ENCODE data around the gene ANKMY1. TPM values are rescaled to one million over a fixed set of nuclear protein-coding genes. Genes with fewer than 3 reads are reported as not detected.

The ANKMY1 gene
- total and polyA plus RNA-seq, 2 experiments from 2014 or later, result 2.3 to 8.9 TPM

- no peaks in the 10 kb centered on the region for H3K9me3 Mint-ChIP-seq
- H3K27ac Mint-ChIP-seq, result no peak overlapping the region
- no peak for ATAC-seq
- no peaks in the 10 kb centered on the region for H3K4me1 ChIP-seq (ENCODE audit: insufficient read depth)
- no peaks in the 10 kb centered on the region for H3K36me3 Mint-ChIP-seq (ENCODE audit: low read depth)
- no peak overlapping the region for H3K4me2 ChIP-seq
- DNase-seq (ENCODE audit: low spot score), result no peak
- no peak overlapping the region for H3K27ac ChIP-seq (ENCODE audit: low read depth)
- H3K27me3 ChIP-seq (ENCODE audit: insufficient read depth), result no peaks in the 10 kb centered on the region
- no peak for TF ChIP-seq NANOG (IDR thresholded peaks at IDR 0.05; ENCODE audit: borderline replicate concordance)
- TF ChIP-seq, protein P1, sequence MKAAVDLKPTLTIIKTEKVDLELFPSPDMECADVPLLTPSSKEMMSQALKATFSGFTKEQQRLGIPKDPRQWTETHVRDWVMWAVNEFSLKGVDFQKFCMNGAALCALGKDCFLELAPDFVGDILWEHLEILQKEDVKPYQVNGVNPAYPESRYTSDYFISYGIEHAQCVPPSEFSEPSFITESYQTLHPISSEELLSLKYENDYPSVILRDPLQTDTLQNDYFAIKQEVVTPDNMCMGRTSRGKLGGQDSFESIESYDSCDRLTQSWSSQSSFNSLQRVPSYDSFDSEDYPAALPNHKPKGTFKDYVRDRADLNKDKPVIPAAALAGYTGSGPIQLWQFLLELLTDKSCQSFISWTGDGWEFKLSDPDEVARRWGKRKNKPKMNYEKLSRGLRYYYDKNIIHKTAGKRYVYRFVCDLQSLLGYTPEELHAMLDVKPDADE (IDR thresholded peaks at IDR 0.05), result no peak
- TF ChIP-seq REST (IDR thresholded peaks at IDR 0.05; ENCODE audit: unreplicated experiment), result no peak
- TF ChIP-seq POLR2AphosphoS5 (IDR thresholded peaks at IDR 0.05; ENCODE audit: low read depth), result no peak
- TF ChIP-seq ZNF114 (CRISPR knock-in tag; IDR thresholded peaks at IDR 0.05), result no peak
- no peak for TF ChIP-seq STAT1 (IDR thresholded peaks at IDR 0.05; ENCODE audit: unreplicated experiment)
- no peak for TF ChIP-seq JUNB (IDR thresholded peaks at IDR 0.05; ENCODE audit: unreplicated experiment)
- no peak for TF ChIP-seq ZNF331 (CRISPR knock-in tag; IDR thresholded peaks at IDR 0.05; ENCODE audit: low read depth)
- H3K27me3 Mint-ChIP-seq (ENCODE audit: insufficient read depth, low read depth, poor library complexity), result peaks cover 13% of the 10 kb centered on the region
- no peak overlapping the region for H2AFZ ChIP-seq
- no peak overlapping the region for H3K4me3 Mint-ChIP-seq
- H4K20me1 ChIP-seq (replicated peaks; ENCODE audit: insufficient read depth), result no peaks in the 10 kb centered on the region
- H3K4me1 Mint-ChIP-seq, result no peaks in the 10 kb centered on the region; the same call in 2 of the 3 replicates
- H3K36me3 ChIP-seq (ENCODE audit: insufficient read depth), result no peaks in the 10 kb centered on the region
- 0 out of 2 replicates have a peak, but pooled peaks cover 4% of the 10 kb centered on the region for H3K9me2 ChIP-seq (ENCODE audit: insufficient read depth)
- H3K79me2 ChIP-seq (replicated peaks; ENCODE audit: insufficient read depth), result no peaks in the 10 kb centered on the region
- H3F3A ChIP-seq (replicated peaks; ENCODE audit: low read depth), result no peaks in the 10 kb centered on the region
- H3K4me3 ChIP-seq, result no peak overlapping the region
Observed at GRCh38 chr2:240510513-240511210, 47.1 kb downstream of the ANKMY1 start.

GRCh38 chr2:240509667-240510512, 47.9 kb downstream of the ANKMY1 start:
- Mint-ChIP-seq H3K4me1 (no peaks in the 10 kb centered on the region; the same call in 2 of the 3 replicates), H3K36me3 (ENCODE audit: low read depth) (no peaks in the 10 kb centered on the region), H3K27me3 (ENCODE audit: insufficient read depth, low read depth, poor library complexity) (peaks cover 13% of the 10 kb centered on the region), H3K27ac (no peak overlapping the region), H3K4me3 (no peak overlapping the region; the same call in 2 of the 3 replicates), H3K9me3 (no peaks in the 10 kb centered on the region)
- H3K36me3 ChIP-seq (ENCODE audit: insufficient read depth), result no peaks in the 10 kb centered on the region
- no peak for ATAC-seq
- no peaks in the 10 kb centered on the region for H4K20me1 ChIP-seq (replicated peaks; ENCODE audit: insufficient read depth)
- no peak for TF ChIP-seq CREB1 (CRISPR knock-in tag; IDR thresholded peaks at IDR 0.05; ENCODE audit: low read depth)
- H3K4me1 ChIP-seq (ENCODE audit: insufficient read depth), result no peaks in the 10 kb centered on the region
- H3K4me3 ChIP-seq, result no peak overlapping the region
- no peak for DNase-seq (ENCODE audit: low spot score)
- no peaks in the 10 kb centered on the region for H3F3A ChIP-seq (replicated peaks; ENCODE audit: low read depth)
- no peak overlapping the region for H3K4me2 ChIP-seq
- no peak overlapping the region for H3K27ac ChIP-seq (ENCODE audit: low read depth)
- H3K27me3 ChIP-seq (ENCODE audit: insufficient read depth), result no peaks in the 10 kb centered on the region
- 0 out of 2 replicates have a peak, but pooled peaks cover 4% of the 10 kb centered on the region for H3K9me2 ChIP-seq (ENCODE audit: insufficient read depth)
- H3K79me2 ChIP-seq (replicated peaks; ENCODE audit: insufficient read depth), result no peaks in the 10 kb centered on the region
- H2AFZ ChIP-seq, result no peak overlapping the region
